K562 (cell line): ENCODE data around the gene TPPP. TPM values are rescaled to one million over a fixed set of nuclear protein-coding genes. Genes with fewer than 3 reads are reported as not detected.

Experiments used
- ATF4 ChIP-seq: fragments of 450-650 bp; formaldehyde crosslinking; IDR thresholded peaks from 2 replicates; pipeline ENCODE4 v1.4.0; 2022; ENCODE audit warnings: mild to moderate bottlenecking, moderate library complexity
- CBFA2T2 ChIP-seq: fragments of 450-650 bp; conservative IDR thresholded peaks from 2 replicates; pipeline ENCODE4 v1.6.1; 2017; ENCODE audit warnings: mild to moderate bottlenecking
- CHD7 ChIP-seq: fragments of 200-600 bp; sonication (generic); IDR thresholded peaks from one replicate; pipeline ENCODE4 v1.6.1; 2012; ENCODE audit warnings: mild to moderate bottlenecking, low read depth, low read length, inconsistent platforms
- ESRRB ChIP-seq: fragments of 250-450 bp; sonication (Bioruptor Pico); IDR thresholded peaks from 2 replicates; pipeline ENCODE4 v1.5.0; 2020; ENCODE audit warnings: mild to moderate bottlenecking, moderate library complexity, borderline replicate concordance
- HLTF ChIP-seq: fragments of 450-650 bp; IDR thresholded peaks from 2 replicates; pipeline ENCODE4 v1.6.1; 2016
- KDM5B ChIP-seq: fragments of 200-600 bp; sonication (generic); IDR thresholded peaks from 2 replicates; pipeline ENCODE4 v1.6.1; 2012; ENCODE audit warnings: low read depth, mild to moderate bottlenecking, moderate library complexity, low read length, control low read depth, inconsistent platforms; ENCODE audit not compliant: insufficient replicate concordance
- POLR2AphosphoS5 ChIP-seq: IDR thresholded peaks from 2 replicates; pipeline ENCODE4 v1.6.1; 2011; ENCODE audit warnings: mild to moderate bottlenecking, low read depth, low read length, moderate library complexity; ENCODE audit not compliant: control insufficient read depth, insufficient read depth
- POLR2G ChIP-seq: fragments of 200-400 bp; formaldehyde crosslinking; IDR thresholded peaks from 2 replicates; pipeline ENCODE4 v1.6.1; 2017; ENCODE audit warnings: low read depth, mild to moderate bottlenecking, antibody characterized with exemption, low read length, moderate library complexity
- RBFOX2 ChIP-seq: fragments of 200-400 bp; formaldehyde crosslinking; IDR thresholded peaks from 2 replicates; pipeline ENCODE4 v1.6.1; 2017; ENCODE audit warnings: low read depth, mild to moderate bottlenecking, low read length, moderate library complexity
- SMAD4 ChIP-seq: fragments of 250-450 bp; sonication (Bioruptor Pico); conservative IDR thresholded peaks from 2 replicates; pipeline ENCODE4 v1.8.0; 2021; ENCODE audit warnings: inconsistent platforms, mild to moderate bottlenecking, moderate library complexity
- ZBTB33 ChIP-seq: sonication (generic); formaldehyde crosslinking; IDR thresholded peaks from 2 replicates; pipeline ENCODE4 v1.8.1; 2023; ENCODE audit warnings: mild to moderate bottlenecking, missing genetic modification reagents
- ZNF121 ChIP-seq: sonication (generic); formaldehyde crosslinking; conservative IDR thresholded peaks from 2 replicates; pipeline ENCODE4 v1.8.0; 2022; ENCODE audit warnings: missing genetic modification reagents
- ZNF263 ChIP-seq: sonication (generic); formaldehyde crosslinking; IDR thresholded peaks from 2 replicates; pipeline ENCODE4 v1.8.0; 2022; ENCODE audit warnings: mild to moderate bottlenecking, missing genetic modification reagents, borderline replicate concordance
- polyA plus RNA-seq, 8 experiments: library from polyadenylated mRNA; depleted of rRNA in 4 of 8; stranded (reverse) in 5 of 8; unstranded in 3 of 8; fragments of >200 nt; fragmentation: Nextera tagmentation in 2 of 8; fragmentation: Illumina TruSeq in 1 of 8; extraction: Ambion mirVana in 2 of 8; extraction: Trizol in 1 of 8; gene quantifications; 2 replicates each; pipeline versions ENCODE4 v1.2.1 to v1.2.3, GENCODE V29; 2011 to 2014; ENCODE audit warnings: inconsistent platforms in 1 of 8, missing spikeins in 1 of 8
- total RNA-seq, 7 experiments: library from RNA; depleted of rRNA in 6 of 7; stranded (reverse); fragments of >200 nt in 6 of 7; fragmentation: Illumina TruSeq in 2 of 7; extraction: Trizol in 2 of 7; gene quantifications; 2 replicates each; pipeline versions ENCODE4 v1.2.1 to v1.2.3, GENCODE V29; 2011 to 2021; ENCODE audit warnings: low replicate concordance in 1 of 7

The TPPP gene
- total and polyA plus RNA-seq, 9 of the 15 experiments (the other 6 are each of a cell fraction or from before 2014, with no cell fraction given) = 0.01 to 0.07 (median 0.03) TPM; not detected in 6

DNA sequence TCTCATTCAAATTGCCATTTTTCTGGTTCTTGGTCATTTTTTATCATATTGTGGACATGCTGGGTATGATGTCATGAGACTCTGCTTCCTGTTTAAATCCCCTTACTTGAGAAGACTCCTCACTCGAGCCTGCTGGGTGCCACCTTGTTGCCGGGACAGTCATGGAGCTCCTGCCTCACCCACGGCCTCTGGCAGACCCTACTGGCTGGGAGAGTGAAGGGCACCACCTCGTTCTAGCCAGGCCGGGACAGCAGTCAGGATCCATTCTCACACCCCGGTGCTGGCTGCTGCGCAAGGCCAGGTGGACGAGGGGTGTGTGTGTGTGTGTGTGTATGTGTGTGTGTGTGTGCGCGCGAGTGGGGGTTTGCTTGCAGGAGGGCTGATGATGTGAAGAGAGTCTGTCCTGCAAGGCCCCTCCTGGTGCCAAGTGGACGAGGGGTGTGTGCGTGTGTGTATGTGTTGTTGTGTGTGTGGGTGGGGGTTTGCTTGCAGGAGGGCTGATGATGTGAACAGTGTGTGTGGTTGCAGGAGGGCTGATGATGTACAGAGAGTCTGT lies 76.6 kb downstream of the TPPP start (continued):
- TF ChIP-seq CHD7 (no peak), CBFA2T2 (no peak), SMAD4 (no peak), POLR2AphosphoS5 (no peak), RBFOX2 (peak; percentile 64; the same call in 1 of the 2 replicates), POLR2G (peak; percentile 41; the same call in 1 of the 2 replicates), HLTF (0 out of 2 replicates have a peak, but pooled peaks have one; percentile 42), ATF4 (CRISPR knock-in tag) (no peak), ESRRB (CRISPR knock-in tag) (no peak), ZNF263 (CRISPR knock-in tag) (no peak), ZBTB33 (CRISPR knock-in tag) (no peak), KDM5B (no peak), ZNF121 (no peak)
